ENCODE results near the gene NTM.

DNA sequence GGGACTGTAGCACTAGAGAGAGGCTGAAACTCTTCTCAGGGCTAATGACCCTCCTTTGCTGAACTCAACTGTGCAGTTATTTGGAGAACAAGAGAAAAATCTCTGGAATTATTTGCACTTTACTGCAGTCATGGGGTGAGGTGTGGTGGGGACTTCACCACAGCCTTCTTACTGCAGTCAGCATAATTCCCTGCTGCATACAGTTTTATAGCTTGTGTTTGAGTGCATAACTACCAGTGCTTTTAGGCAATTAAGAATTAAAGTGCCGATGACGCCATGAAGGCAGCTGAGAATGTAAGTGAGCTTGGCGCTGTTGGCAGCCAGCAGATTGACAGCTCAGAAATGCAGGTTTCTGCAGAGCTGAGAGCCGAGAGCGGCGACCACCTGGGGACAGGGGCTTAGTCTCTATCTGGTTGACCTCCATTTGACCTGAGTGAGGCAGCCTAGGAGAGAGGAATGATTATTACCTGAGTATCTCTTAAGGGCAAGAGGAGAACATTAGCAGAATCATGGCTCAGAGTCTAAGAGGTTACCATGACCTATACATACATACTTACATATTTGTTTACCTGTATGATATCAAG, 830.0 kb downstream of the NTM start:
- TF ChIP-seq CTCF (conservative IDR thresholded peaks at IDR 0.05; ENCODE audit: low read length) (no peak), EZH2phosphoT487 (IDR thresholded peaks at IDR 0.05; ENCODE audit: borderline replicate concordance) (no peak)

Data from Loucy (cell line).